Stimulated activated memory B cell treated with anti-CD40 and anti-IgM and Interleukin-4, amounts not matched to agents 10 μg/mL and 1 μg/mL and 100 μg/mL, for 72 hours (primary cell): ENCODE results near the gene ANKRD12.
"Not testable (repeated sequence)": the region's sequence is repeated elsewhere in the genome, so short reads cannot be mapped to it uniquely, and the experiment has no call there.

Source experiments
- ATAC-seq: fragments of 150-1000 bp; cut with Tn5 transposase; 2 replicates; pipeline ENCODE4 v1.10.0; 2021
- H3K27ac Mint-ChIP-seq: one replicate; pipeline ENCODE4 v1.8.0; 2022; ENCODE audit warnings: mild to moderate bottlenecking, mixed read lengths
- H3K27me3 Mint-ChIP-seq: one replicate; pipeline ENCODE4 v1.8.0; 2022; ENCODE audit warnings: mixed read lengths
- H3K36me3 Mint-ChIP-seq: one replicate; pipeline ENCODE4 v1.8.0; 2022; ENCODE audit warnings: mixed read lengths
- H3K4me1 Mint-ChIP-seq: one replicate; pipeline ENCODE4 v1.8.0; 2022; ENCODE audit warnings: mixed read lengths
- H3K4me3 Mint-ChIP-seq: one replicate; pipeline ENCODE4 v1.8.0; 2022; ENCODE audit warnings: mild to moderate bottlenecking, moderate library complexity, mixed read lengths
- H3K9me3 Mint-ChIP-seq: one replicate; pipeline ENCODE4 v1.8.0; 2022; ENCODE audit warnings: mixed read lengths

Gene ANKRD12

GRCh38 chr18:9147440-9148202 is 11.0 kb downstream of the ANKRD12 start:
- Mint-ChIP-seq H3K4me1 (peaks cover 64% of the 10 kb centered on the region), H3K4me3 (peak overlapping the region; percentile 50), H3K36me3 (peaks cover 7% of the 10 kb centered on the region), H3K27me3 (no peaks in the 10 kb centered on the region), H3K9me3 (no peaks in the 10 kb centered on the region), H3K27ac (peak overlapping the region; percentile 85)
- peak; percentile 65 for ATAC-seq

GRCh38 chr18:9148203-9148552 is 11.6 kb downstream of the ANKRD12 start:
- ATAC-seq, result no peak
- Mint-ChIP-seq H3K27ac (peak overlapping the region; percentile 85), H3K27me3 (no peaks in the 10 kb centered on the region), H3K4me3 (no peak overlapping the region), H3K4me1 (peaks cover 68% of the 10 kb centered on the region), H3K9me3 (no peaks in the 10 kb centered on the region), H3K36me3 (peaks cover 7% of the 10 kb centered on the region)

GRCh38 chr18:9150121-9150520 is 13.5 kb downstream of the ANKRD12 start:
- Mint-ChIP-seq H3K27ac (peak overlapping the region; percentile 6), H3K4me1 (peaks cover 75% of the 10 kb centered on the region), H3K4me3 (peak overlapping the region; percentile 5), H3K36me3 (peaks cover 12% of the 10 kb centered on the region), H3K27me3 (no peaks in the 10 kb centered on the region), H3K9me3 (no peaks in the 10 kb centered on the region)
- peak; percentile 64 for ATAC-seq

- no peak for ATAC-seq
- peaks cover 72% of the 10 kb centered on the region for H3K4me1 Mint-ChIP-seq
- no peak overlapping the region for H3K27ac Mint-ChIP-seq
- H3K4me3 Mint-ChIP-seq, result no peak overlapping the region
- H3K27me3 Mint-ChIP-seq, result no peaks in the 10 kb centered on the region
- H3K9me3 Mint-ChIP-seq, result no peaks in the 10 kb centered on the region
- peaks cover 20% of the 10 kb centered on the region for H3K36me3 Mint-ChIP-seq
Measured at GRCh38 chr18:9153256-9153655, 16.7 kb downstream of the ANKRD12 start.

GRCh38 chr18:9156604-9157249 is 20.1 kb downstream of the ANKRD12 start:
- Mint-ChIP-seq H3K27me3 (no peaks in the 10 kb centered on the region), H3K36me3 (peaks cover 34% of the 10 kb centered on the region), H3K4me3 (no peak overlapping the region), H3K4me1 (peaks cover 64% of the 10 kb centered on the region), H3K9me3 (no peaks in the 10 kb centered on the region), H3K27ac (no peak overlapping the region)
- no peak for ATAC-seq

GRCh38 chr18:9157806-9158205 is 21.2 kb downstream of the ANKRD12 start:
- H3K27ac Mint-ChIP-seq, result no peak overlapping the region
- no peak for ATAC-seq
- peaks cover 43% of the 10 kb centered on the region for H3K36me3 Mint-ChIP-seq
- no peaks in the 10 kb centered on the region for H3K27me3 Mint-ChIP-seq
- H3K9me3 Mint-ChIP-seq, result no peaks in the 10 kb centered on the region
- no peak overlapping the region for H3K4me3 Mint-ChIP-seq
- peaks cover 61% of the 10 kb centered on the region for H3K4me1 Mint-ChIP-seq

GRCh38 chr18:9160014-9160413 is 23.4 kb downstream of the ANKRD12 start:
- no peak overlapping the region for H3K4me3 Mint-ChIP-seq
- ATAC-seq, result no peak
- peaks cover 9% of the 10 kb centered on the region for H3K9me3 Mint-ChIP-seq
- H3K36me3 Mint-ChIP-seq, result peaks cover 52% of the 10 kb centered on the region
- H3K27ac Mint-ChIP-seq, result no peak overlapping the region
- no peaks in the 10 kb centered on the region for H3K27me3 Mint-ChIP-seq
- peaks cover 53% of the 10 kb centered on the region for H3K4me1 Mint-ChIP-seq

GRCh38 chr18:9162663-9163062 is 26.1 kb downstream of the ANKRD12 start:
- H3K27ac Mint-ChIP-seq, H3K4me3 Mint-ChIP-seq, ATAC-seq, H3K27me3 Mint-ChIP-seq: not testable (repeated sequence)
- H3K36me3 Mint-ChIP-seq, result peaks cover 53% of the 10 kb centered on the region
- peaks cover 11% of the 10 kb centered on the region for H3K9me3 Mint-ChIP-seq
- H3K4me1 Mint-ChIP-seq, result peaks cover 39% of the 10 kb centered on the region

GRCh38 chr18:9164149-9164548 is 27.6 kb downstream of the ANKRD12 start:
- H3K36me3 Mint-ChIP-seq, result peaks cover 58% of the 10 kb centered on the region
- H3K27me3 Mint-ChIP-seq, ATAC-seq, H3K4me3 Mint-ChIP-seq, H3K27ac Mint-ChIP-seq: not testable (repeated sequence)
- H3K9me3 Mint-ChIP-seq, result peaks cover 11% of the 10 kb centered on the region
- peaks cover 41% of the 10 kb centered on the region for H3K4me1 Mint-ChIP-seq

- not testable (repeated sequence) for H3K27me3 Mint-ChIP-seq, H3K27ac Mint-ChIP-seq, H3K4me3 Mint-ChIP-seq, ATAC-seq
- H3K4me1 Mint-ChIP-seq, result peaks cover 50% of the 10 kb centered on the region
- H3K9me3 Mint-ChIP-seq, result peaks cover 11% of the 10 kb centered on the region
- peaks cover 68% of the 10 kb centered on the region for H3K36me3 Mint-ChIP-seq
Measured at GRCh38 chr18:9165883-9166282, 29.3 kb downstream of the ANKRD12 start.

GRCh38 chr18:9169515-9169914 is 32.9 kb downstream of the ANKRD12 start:
- not testable (repeated sequence) for H3K27me3 Mint-ChIP-seq, H3K27ac Mint-ChIP-seq, H3K4me3 Mint-ChIP-seq, H3K9me3 Mint-ChIP-seq, ATAC-seq
- Mint-ChIP-seq H3K36me3 (peaks cover 49% of the 10 kb centered on the region), H3K4me1 (peaks cover 70% of the 10 kb centered on the region)

- H3K36me3 Mint-ChIP-seq, result peaks cover 50% of the 10 kb centered on the region
- not testable (repeated sequence) for H3K27me3 Mint-ChIP-seq
Measured at GRCh38 chr18:9171919-9172318, 35.3 kb downstream of the ANKRD12 start.

GRCh38 chr18:9172506-9173127 is 36.0 kb downstream of the ANKRD12 start:
- Mint-ChIP-seq H3K27ac (peak overlapping the region; percentile 32), H3K4me1 (peaks cover 78% of the 10 kb centered on the region), H3K4me3 (no peak overlapping the region), H3K36me3 (peaks cover 49% of the 10 kb centered on the region), H3K27me3 (no peaks in the 10 kb centered on the region), H3K9me3 (peaks cover 6% of the 10 kb centered on the region)
- no peak for ATAC-seq

More at GRCh38 chr18:9171919-9172318, 35.3 kb downstream of the ANKRD12 start:
- peaks cover 80% of the 10 kb centered on the region for H3K4me1 Mint-ChIP-seq
- not testable (repeated sequence) for H3K27ac Mint-ChIP-seq, H3K9me3 Mint-ChIP-seq, ATAC-seq, H3K4me3 Mint-ChIP-seq

- peak overlapping the region; percentile 32 for H3K27ac Mint-ChIP-seq
- H3K36me3 Mint-ChIP-seq, result peaks cover 48% of the 10 kb centered on the region
- no peaks in the 10 kb centered on the region for H3K27me3 Mint-ChIP-seq
- peaks cover 6% of the 10 kb centered on the region for H3K9me3 Mint-ChIP-seq
- H3K4me3 Mint-ChIP-seq, result no peak overlapping the region
- ATAC-seq, result peak; percentile 72
- peaks cover 75% of the 10 kb centered on the region for H3K4me1 Mint-ChIP-seq
Measured at GRCh38 chr18:9173770-9174233, 37.2 kb downstream of the ANKRD12 start.

- H3K36me3 Mint-ChIP-seq, result peaks cover 43% of the 10 kb centered on the region
- ATAC-seq, result no peak
- no peak overlapping the region for H3K4me3 Mint-ChIP-seq
- peaks cover 6% of the 10 kb centered on the region for H3K9me3 Mint-ChIP-seq
- H3K27me3 Mint-ChIP-seq, result no peaks in the 10 kb centered on the region
- peaks cover 74% of the 10 kb centered on the region for H3K4me1 Mint-ChIP-seq
- H3K27ac Mint-ChIP-seq, result no peak overlapping the region
Measured at GRCh38 chr18:9174302-9174701, 37.7 kb downstream of the ANKRD12 start.
